T-helper 9 cell (primary cell): ENCODE results near the gene PLCG1.
"Not testable (repeated sequence)": the region's sequence is repeated elsewhere in the genome, so short reads cannot be mapped to it uniquely, and the experiment has no call there.

Source experiments
- DNase-seq: peaks from one replicate; pipeline ENCODE4 v3.0.0-alpha.2; 2020

Gene PLCG1

DNA sequence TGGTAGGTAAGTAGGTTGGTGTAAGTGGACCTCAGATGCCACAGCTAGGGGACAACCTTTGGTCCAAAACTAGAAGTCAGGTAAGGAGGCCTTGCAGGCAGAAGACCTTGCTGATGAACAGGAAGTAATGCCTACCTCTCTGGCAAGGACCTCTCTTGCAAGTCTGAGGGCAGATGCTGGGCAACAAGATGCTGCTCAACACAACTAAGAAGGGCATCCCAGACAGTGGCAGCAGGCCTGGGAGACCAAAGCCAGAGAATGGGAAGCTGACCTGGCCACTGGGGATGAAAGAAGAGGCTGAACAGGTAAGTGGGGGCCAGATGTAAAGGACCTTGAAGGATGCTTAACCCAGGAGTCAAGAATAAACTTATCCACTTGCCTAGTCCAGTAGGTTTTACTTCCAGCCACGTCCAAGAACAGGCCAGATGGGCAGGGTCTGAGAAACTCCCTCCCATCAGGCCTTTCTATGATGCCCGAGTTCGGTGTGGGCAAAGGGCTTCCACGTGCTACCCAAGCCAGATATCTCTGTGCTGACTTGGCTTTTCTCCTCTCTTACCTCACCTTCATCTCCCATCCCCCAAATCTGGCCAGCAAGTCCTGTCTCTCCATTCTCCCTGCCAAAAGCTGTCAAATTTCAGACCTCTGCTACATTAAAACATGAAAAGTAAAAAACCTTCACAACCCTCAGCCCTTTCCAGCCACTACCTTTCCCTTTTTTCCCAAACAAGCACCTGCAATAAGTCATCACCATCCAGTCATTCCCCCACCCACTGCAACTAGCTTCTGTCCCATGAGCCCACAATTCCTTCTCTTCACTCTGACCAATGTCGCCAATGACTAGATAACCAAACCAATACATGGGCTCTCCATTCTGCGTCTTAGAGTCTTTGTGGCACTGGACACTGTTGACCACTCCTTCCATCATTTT, 11.5 kb upstream of the PLCG1 start:
- DNase-seq = no peak

DNA sequence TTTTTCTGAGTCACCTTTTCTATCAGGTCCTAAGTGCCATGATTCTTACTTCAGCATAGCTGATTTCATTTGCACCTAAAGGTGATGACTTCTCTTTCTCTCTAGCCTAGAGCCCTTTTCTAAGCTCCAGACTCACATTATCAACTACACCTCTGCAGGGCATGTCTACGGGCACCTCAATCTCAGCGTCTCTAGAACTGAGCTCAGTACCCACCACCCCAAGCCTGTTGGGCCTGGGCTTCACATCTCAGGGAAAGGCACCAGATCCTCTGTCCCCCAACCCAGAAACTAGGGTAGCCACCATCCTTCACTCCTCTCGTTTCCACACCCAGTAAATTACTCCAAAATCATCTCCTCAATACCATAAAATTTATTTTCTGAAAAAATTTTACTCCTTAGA, 10.6 kb upstream of the PLCG1 start:
- no peak for DNase-seq

DNA sequence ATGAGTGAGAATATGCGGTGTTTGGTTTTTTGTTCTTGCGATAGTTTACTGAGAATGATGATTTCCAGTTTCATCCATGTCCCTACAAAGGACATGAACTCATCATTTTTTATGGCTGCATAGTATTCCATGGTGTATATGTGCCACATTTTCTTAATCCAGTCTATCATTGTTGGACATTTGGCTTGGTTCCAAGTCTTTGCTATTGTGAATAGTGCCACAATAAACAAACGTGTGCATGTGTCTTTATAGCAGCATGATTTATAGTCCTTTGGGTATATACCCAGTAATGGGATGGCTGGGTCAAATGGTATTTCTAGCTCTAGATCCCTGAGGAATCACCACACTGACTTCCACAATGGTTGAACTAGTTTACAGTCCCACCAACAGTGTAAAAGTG, 9.0 kb upstream of the PLCG1 start:
- DNase-seq = not testable (repeated sequence)

DNA sequence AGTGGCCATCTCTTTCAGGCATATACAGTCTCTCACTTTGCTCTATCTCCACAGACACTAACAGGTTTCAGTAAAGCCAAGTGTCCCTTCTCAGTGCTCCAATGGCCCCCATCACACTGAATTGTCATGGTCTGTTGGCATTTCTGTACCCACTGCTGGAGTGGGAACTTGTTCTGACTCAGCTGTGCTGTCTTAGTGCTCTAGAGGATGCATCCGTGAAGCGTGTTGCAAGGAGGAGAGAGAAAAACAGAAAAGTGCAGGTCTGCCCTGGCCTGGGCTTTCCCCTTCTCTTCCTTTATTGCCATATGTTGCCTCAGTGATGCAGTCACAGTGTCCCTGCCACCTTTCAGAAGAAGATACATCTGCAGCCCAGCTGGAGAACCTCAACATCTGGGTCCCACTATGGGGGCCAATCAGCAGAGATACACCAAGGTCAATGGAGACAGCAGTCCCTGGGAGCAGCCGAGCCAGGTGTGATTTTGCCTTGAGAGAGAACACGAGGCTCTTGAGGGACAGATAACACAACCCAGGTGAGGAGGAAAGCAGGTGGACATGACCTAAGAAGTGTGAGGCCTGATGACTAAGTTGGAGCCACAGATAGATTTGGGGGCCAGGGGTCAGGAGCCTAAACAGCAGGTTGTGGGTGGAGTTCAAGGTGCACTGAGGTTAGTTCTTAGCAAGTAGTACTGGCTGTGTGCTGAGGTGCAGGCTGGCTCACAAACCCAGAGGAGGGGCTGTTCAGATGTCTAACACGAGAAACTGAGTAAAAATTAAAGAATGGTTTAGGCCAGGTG, 5.6 kb upstream of the PLCG1 start:
- DNase-seq = no peak

DNA sequence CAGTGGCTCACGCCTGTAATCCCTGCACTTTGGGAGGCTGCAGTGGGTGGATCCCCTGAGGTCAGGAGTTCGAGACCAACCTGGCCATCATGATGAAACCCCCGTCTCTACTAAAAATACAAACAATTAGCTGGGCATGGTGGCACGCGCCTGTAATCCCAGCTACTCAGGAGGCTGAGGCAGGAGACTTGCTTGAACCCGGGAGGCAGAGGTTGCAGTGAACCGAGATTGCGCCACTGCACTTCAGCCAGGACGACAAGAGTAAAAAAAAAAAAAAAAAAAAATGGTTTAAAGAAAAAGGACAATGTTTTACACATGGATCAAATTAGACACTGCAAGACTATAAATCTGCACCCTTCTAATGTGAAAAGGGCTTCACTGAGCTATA, 5.0 kb upstream of the PLCG1 start:
- not testable (repeated sequence) for DNase-seq

DNA sequence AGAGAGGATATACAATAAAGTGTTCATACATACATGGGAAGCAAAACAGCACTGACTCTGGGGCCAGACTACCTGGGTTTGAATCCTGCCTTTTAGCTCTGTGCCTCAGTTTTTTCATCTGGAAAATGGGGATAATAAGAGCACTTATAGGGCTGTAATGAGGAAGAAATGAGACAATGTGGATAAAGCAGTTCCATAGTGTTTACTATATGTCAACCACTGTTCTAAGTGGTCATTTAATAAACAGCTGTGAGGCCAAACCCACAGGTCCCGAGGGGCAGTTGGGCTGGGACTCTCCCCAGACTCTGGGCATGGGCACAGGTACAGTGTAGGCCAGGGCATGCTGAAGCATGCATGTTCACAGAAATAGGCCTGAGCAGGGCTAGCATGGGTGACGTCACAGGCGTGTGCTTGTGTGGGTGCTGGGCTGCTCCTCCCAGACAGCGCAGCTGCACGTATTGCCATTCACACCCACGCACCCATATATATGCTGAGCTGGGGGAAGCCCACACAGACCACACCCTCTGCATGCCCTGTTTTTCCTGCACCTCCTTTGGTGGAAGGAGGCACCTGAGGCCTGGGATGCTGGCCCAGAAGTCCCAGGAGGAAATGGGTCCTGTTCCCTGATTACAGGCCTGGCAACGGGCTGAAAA, 3.5 kb upstream of the PLCG1 start:
- DNase-seq = peak; percentile 41

DNA sequence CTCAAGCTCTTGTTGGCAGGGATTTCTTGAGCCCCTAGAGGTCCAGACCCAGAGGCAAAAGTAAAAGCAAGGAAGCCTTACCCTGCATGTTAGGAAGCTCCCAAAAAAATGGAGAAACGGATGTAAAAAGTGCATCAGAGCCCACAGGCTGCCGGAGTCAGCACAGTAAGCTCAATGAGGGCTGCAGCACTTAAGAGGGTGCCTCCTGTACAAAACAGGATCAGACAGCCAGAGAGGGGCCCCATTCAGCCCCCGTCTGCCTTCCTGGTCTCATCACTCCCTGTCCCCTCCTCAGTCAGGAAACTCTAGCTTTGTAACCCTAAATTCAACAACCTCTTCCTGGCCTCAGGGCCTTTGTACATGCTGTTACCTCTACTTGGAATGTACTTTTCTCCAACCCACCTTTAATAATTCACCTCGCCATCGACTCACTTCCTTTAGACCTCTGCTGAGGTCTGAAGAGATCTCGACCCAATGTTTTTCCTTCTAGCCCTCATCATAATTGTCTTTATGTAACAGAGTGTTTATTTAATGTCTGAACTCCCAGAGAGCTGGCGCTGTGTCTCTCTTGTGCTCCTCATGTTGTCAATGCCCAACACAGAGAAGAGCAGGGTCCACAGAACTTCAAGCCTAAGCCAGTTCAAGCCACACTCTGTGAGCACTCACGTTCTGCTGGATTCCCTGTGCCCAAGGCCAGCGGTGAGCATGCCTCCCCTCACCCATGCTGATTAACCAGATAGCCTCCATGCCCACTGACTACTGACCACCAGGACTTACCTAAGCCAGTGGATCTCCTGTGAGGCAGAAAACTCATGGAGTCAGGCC, 2.8 kb upstream of the PLCG1 start:
- no peak for DNase-seq

DNA sequence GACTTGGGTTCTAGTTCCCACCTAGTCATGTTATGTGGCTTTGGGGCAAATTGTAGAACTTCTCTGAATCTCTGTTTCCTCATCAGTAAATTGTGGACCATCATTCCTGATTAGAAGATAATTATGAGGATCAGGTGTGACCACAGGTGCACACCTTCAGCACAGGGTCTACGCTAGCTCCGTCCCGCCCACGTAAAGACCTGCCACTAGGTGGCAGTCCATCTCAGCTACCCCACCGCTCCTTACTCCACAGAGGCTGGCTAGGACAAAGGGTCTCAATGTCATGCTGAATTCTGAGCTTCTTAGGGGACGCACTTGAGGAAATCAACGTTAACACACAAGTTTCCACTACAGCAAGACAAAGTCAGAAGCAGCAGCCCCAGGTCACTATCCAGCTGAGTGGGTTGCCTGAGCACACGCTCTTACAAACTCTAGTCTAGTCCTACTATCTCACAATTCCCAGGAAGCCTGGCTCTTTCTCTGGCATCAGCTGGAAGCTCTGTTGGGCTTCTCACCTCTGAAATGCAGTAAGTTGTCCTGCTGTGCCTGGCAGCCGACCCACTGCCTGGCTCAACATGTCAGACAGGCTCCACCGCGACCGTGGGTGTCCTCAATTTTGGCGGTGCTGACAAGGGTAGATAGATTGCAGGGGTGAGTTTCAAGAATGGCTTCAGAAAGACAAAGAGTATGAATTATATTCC, 2.0 kb upstream of the PLCG1 start:
- DNase-seq = peak; percentile 55

DNA sequence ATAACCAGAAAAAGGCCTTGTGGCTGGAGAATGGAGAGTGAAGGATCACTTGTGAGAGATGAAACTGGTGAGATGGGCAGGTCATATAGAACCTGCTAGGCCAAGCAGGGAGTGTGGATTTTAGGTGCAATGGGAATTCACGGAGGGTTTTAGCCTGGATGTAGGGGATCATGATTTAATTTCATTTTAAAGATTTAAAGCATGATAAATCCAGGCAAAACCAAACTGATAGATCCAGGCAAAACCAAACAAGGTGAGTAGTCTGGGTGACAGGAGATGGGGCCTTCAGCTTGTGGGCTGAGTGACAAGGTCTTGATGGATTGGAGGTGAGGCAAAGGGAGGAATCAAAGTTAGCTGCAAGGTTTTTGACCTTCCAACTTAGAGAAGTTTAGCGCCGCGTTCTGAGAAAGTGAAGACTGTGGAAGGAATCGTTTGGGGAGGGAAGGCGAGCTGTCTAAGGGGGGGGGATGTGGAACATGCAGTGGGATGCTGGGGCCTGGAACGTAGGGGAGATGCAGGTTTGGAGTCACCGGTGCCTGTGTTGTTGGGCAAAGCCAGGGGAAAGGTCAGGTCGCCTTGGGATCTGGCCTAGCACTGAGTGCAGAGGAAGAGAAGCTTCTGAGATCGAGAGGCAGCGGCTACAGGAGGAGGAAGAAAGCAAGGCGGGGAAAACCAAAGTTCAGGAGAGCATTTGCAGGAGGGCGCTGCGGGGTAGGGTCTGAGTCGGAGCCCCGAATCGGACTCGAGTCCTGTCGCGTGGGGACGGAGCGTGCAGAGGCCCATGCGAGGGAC, 1.3 kb upstream of the PLCG1 start:
- DNase-seq = no peak

DNA sequence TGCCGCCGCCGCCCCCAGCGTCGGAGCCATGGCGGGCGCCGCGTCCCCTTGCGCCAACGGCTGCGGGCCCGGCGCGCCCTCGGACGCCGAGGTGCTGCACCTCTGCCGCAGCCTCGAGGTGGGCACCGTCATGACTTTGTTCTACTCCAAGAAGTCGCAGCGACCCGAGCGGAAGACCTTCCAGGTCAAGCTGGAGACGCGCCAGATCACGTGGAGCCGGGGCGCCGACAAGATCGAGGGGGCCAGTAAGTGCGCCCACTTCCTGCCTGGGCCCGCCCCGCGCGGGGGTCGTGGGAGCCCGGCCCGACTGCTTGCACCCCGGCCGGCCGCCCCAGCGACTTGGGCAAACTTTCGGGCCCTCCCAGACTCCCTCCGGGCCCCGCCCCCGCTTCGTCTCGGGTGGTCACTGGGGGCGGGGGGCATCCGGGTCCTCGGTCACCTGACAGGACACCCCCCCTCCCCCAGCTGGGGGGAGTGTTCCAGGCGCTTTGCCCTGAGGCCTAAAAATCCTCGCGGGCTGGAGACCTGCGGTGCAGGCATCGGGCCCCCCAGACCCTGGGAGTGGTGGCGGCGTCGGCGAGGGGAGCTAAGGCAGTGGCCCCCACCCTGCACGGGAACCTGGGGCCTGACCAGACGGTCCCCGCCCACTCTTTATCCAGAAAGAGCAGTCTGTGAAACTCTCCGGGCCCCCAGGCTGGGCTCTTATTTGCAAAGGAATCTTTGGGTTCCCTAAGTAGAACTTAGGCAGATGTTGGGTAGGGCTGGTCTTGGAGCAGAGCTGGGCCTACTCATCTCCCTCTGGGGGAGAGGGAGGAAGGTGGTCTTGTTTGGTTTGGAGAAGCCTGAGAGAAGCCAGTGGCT, 501 bp downstream of the PLCG1 start:
- peak; percentile 55 for DNase-seq

DNA sequence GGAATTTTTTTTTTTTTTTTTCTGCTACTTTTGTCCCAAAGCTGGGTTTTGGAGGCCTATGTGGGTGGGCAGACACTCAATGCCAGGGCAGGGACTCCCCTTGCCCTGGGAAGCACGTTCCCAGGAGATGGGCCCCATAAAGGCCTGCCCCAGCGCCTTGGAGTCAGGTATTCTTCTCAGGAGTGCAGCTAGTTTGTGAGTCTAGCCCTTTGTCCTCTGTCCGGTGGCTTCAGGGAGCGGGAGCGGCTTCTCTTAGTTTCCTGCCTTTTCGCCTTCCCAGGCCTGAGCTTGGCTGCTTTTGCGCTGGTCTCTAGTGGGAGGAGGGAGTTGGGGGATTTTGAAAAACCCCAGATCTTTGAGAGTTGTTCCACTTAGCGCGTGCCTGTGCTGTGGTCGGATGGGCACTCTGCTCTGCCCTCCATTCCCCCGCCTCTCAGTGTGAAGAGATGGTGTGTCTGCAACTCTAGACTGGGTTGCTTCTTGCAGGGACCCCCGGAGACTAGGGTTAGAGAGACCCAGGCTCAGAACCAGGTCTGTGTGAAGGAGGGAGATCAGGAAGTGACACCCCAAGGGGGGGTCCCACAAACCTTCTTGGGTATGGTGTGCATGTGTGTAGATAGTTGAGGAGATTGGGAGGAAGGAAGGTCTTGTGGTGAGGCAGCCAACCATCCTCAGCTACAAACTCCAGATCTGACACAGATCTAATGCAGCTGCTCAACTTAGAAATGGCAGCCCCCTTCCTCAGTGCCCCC, 1.3 kb downstream of the PLCG1 start:
- no peak for DNase-seq

DNA sequence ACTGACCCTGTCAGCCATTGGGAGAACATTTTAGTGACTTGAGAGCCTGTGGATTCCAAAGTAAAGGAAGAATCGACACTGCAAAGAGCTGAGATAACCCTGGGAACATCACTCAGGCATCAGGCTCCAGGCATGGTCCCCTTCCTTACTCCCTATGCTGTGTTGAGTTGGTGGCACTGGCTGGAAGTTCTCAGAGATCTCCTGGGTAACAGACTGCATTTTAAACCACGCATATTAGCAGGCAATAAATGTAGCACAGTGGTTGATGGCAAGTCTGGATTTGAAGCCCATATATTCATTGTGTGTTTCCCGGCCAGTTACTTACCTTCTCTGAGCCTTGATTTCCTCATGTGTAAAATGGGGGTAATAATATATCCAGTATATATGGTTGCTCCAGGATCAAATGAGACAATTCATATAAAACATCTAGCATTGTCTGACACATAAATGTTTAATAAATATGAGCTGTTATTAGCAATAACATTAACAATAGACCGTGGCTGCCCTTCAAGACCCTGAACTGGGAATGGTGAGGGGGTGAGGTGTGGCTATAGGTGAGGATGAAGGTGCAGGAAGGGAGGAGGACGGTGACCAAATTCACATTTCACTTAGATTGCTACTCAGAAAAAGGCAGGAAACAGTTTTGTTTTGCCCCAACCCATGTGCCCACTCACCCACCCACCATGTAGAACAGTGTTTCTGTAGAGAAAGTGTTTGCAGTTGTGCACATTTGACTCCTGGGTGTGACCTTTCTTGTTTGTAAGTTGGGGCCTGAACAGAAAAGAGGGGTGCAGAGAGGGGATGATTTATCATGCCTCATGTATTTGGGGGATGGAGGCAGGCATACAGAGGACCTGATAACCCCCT, 2.1 kb downstream of the PLCG1 start:
- DNase-seq = no peak

DNA sequence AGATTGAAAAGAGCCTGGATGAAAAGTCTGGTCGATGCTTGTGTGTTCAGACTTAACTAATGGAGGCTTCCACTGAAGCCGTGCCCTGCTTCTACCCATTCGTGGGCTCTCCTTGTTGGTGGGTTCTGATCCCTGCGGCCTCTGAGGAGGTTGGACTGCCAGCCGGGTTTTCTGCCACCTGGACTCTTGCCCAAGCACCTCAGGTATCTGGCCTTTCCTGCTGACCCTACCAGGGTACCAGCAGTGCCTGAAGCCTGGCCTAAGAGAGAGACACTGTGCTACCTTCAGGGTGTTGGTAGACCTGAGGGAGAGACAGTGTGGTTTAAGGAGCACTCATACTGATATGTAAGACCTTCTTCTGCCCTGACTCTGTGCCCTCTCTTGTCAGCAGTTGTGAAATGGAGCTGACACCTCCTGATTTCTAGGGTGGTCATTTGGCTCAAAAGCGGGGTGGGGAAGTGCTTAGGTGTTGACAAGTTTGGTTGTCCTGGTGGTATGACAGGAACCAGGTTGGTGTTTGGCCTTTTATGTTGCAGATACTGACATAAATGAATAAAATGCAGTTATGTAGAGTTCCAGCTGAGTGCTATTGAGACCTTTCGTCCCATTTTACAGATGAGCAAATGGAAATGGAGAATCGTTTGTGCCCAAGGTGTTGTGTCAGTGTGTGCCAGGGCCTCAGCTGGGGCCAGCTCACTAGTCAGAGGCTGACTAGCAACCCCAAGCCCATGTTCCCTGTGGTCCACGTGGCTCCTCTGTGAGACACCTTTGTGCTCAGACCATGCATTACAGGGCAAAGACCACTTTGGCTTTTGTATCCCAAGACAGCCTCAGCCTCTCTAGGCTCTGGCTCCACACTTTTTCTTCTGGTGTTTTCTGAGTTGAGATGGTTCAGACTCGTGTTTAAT, 3.1 kb downstream of the PLCG1 start:
- no peak for DNase-seq

DNA sequence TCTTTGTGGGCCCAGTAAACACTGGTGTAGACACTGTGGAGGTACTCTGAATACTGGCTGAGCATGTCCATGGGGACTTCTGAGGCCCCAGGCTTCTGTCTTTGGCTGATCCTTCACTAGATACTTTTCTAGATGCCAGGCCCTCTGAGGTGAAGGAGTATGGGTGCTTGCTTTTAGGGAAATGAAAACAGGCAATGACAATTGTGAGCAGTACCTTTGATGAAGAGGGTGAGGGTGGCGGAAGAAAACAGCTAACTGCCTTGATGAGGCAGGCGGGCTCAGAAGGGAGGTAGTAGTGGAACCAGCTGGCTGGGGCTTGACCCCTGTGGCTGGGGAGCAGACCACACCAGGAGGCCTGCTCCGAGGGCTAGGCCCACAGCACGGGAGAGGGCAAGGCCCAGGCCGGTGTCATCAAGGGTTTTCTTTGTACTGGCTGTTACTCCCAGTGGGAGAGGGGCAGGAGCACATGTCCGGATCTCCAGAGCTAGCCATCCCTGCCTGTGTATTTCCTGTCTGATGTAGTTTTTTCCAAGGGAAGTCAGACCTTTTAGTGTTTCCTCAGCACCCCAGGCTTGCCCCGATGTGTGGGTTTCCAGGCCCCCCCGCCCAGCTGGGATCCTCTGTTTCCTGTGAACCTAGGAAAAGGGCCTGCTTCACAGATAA, 3.9 kb downstream of the PLCG1 start:
- DNase-seq = no peak

DNA sequence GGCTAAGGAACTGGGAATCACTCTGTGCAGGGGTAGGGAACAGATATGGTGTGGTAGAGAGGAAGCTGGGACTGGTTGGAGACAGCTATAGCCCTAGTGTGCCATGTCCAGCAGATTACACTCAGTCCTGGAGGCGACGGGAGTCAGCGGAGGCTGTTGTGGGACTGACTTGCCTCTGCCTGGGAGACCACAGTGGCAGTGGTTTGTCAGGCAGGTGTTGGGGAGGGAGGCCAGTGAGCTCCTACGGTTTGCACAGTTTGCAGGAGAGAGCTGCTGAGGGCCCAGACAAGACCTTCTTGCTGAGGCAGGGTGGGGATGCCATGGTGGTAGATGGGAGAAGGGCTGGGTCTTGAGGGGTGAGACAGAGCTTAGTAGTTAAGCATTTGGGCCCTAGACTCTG, 4.9 kb downstream of the PLCG1 start:
- DNase-seq = no peak

DNA sequence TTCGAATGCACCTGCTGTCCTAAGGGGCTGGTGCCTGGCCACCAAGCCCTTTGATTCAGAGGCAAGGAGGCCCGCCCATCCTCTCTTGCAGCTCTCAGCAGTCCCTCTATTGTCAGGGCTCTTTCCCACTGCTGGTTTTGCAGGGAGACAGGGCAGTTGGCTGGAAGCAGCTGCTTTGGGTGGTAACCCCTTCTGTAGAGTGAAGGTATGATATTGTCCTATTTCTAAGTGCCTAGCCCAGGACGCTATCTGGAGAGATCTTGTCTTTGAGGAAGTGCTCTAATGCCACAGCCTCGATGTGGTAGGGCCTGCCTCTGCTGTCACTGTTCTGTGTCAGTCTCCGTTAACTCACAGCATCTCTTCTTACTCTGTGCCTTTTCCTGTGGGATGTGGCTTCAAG, 5.6 kb downstream of the PLCG1 start:
- peak; percentile 34 for DNase-seq

DNA sequence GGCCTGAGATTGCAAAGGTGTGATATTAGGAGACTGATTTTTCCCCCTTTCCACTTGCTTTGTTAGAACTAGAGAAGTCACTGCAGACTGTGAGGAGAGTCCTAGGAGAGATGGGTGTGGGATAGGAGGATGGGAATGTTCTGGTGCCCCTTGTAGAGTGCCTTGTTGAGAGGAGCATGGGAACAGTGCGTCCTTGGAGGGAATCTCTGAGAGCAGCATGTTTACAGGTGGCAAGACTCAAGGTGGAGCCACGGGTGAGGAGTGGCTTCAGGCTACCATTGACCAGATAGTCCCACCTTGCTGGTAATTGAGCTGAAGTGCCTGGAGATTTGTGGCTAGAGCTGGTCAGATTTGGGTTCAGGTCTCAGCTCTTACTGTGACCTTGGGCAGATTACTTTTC, 6.0 kb downstream of the PLCG1 start:
- DNase-seq = no peak
